Transverse colon (tissue), 4 donors: ENCODE data around the gene CCDC188.

Experiments
- POLR2A ChIP-seq: fragments of 450-650 bp; IDR thresholded peaks from one replicate; pipeline ENCODE4 v1.6.1; 2016; ENCODE audit warnings: antibody characterized with exemption, mild to moderate bottlenecking, moderate library complexity
- POLR2AphosphoS5 ChIP-seq, 3 donors: sonication (generic); formaldehyde crosslinking; IDR thresholded peaks; one replicate each; pipeline ENCODE4 v1.6.1; 2016; ENCODE audit warnings: antibody characterized with exemption in 3 of 3
- TF ChIP-seq, protein P1 (sequence below), 5 experiments: fragments of 200-600 bp in 3 of 5; fragments of 450-650 bp in 2 of 5; sonication (generic) in 3 of 5; IDR thresholded peaks; 1 replicate in 2 of 5; 2 replicates in 3 of 5; pipeline ENCODE4 v1.5.1; 2016 to 2017; ENCODE audit warnings: antibody characterized with exemption in 5 of 5, inconsistent platforms in 3 of 5, mild to moderate bottlenecking in 2 of 5, moderate library complexity in 1 of 5

DNA sequence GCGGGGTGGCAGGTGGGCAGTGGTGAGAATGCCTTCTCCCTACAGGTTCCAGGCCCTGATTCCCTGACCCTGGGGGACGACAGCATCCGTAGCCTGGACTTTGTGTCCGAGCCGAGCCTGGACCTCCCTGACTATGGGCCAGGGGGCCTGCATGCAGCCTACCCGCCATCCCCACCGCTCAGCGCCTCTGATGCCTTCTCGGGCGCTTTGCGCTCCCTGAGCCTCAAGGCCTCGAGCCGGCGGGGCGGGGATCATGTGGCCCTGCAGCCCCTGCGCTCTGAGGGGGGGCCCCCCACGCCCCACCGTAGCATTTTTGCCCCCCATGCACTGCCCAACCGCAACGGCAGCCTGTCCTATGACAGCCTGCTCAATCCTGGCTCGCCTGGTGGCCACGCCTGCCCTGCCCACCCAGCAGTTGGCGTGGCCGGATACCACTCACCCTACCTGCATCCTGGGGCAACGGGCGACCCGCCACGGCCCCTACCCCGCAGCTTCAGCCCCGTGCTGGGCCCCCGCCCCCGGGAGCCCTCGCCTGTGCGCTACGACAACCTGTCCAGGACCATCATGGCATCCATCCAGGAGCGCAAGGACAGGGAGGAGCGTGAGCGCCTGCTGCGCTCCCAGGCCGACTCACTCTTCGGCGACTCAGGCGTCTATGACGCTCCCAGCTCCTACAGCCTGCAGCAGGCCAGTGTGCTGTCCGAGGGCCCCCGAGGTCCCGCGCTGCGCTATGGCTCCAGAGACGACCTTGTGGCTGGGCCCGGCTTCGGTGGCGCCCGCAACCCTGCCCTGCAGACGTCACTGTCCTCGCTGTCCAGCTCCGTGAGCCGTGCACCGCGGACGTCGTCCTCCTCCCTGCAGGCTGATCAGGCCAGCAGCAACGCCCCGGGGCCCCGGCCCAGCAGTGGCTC, 7.9 kb downstream of the CCDC188 start:
- TF ChIP-seq POLR2A (no peak), POLR2AphosphoS5 (IDR thresholded peaks at IDR 0.05) (no peak)
- TF ChIP-seq, protein P1, sequence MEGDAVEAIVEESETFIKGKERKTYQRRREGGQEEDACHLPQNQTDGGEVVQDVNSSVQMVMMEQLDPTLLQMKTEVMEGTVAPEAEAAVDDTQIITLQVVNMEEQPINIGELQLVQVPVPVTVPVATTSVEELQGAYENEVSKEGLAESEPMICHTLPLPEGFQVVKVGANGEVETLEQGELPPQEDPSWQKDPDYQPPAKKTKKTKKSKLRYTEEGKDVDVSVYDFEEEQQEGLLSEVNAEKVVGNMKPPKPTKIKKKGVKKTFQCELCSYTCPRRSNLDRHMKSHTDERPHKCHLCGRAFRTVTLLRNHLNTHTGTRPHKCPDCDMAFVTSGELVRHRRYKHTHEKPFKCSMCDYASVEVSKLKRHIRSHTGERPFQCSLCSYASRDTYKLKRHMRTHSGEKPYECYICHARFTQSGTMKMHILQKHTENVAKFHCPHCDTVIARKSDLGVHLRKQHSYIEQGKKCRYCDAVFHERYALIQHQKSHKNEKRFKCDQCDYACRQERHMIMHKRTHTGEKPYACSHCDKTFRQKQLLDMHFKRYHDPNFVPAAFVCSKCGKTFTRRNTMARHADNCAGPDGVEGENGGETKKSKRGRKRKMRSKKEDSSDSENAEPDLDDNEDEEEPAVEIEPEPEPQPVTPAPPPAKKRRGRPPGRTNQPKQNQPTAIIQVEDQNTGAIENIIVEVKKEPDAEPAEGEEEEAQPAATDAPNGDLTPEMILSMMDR (IDR thresholded peaks at IDR 0.05) = no peak
